OCI-M1 (cell line): ENCODE data around the gene SNORC.

Experiments used
- DNase-seq: peaks from one replicate; lab custom pipeline; 2025; lab: John Stamatoyannopoulos, UW

The SNORC gene

DNA sequence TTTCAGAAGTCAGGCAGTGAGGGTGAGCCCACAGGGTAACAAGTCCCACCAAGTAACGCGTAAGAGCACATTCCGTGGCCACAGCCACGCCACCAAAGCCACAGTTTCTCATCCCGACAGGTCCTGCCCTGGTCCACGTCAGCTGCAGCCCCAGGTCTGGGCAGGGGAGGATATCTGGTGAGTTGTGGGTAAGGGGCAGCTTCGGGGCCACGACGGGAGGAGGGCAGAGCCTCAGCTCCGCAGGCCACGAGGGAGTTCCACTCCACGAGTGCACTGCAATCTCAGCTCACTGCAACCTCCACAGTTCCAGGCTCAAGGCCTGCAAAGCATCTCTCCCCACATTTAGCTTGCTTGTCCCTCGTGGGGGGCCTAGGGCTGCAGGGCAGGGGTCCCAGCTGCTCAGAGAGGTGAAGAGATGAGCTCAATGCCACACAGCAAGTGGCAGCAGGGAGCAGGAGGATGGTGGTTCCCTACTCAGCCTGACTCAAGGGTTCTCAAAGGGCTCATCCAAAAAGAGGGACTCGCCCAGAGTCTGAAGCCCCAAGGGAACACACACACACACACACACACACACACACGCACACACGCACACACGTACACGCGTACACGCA is 12.5 kb downstream of the SNORC start:
- no peak for DNase-seq

DNA sequence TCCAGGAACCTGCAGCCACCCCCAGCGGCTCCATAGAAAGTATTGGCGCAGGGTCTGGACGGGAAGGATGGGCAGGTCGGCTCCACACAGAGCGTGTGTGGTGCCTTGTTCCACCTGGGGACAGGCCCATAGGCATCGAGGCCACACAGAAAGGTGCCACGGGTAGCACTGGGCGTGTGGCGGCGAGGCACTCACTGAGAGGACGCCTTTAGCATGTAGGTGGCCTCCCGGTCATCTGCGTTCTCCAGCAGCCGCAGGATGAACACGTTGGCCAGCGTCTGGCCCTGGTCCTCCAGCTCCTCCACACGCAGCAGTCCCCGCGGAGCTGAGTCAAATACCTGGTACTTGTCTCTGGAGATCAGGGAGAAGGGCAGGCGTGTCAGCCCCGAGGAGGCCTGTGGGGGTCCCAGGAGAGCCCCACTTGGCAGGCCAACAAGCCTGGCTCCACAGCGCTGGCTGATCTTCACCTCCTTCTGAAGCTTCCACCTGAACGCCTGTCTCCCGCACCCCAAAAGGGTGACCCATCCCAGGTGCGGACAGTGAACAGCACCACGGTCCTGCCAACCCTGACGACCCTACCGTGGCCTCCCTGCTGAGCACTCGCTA is 13.2 kb downstream of the SNORC start:
- DNase-seq, result no peak

DNA sequence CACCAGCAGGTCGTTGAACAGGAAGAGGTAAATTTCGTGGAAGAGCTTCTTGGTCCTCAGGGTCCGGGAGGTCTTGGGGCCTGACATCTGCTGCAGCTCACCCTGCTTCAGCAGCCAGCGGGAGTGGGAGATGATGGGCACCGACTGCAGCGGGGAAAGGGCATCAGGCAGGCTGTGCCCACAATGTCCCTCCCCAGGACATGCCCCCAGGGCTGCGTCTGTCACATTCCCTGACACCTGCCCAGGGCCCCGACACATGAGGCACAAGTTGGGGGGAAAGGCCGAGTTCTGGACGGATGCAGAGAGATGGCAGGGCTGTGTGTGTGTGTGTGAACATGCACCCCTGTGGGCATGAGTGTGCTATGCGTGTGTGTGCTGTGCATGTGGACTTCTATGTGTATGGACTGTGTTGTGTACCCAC is 13.9 kb downstream of the SNORC start:
- DNase-seq, result no peak

DNA sequence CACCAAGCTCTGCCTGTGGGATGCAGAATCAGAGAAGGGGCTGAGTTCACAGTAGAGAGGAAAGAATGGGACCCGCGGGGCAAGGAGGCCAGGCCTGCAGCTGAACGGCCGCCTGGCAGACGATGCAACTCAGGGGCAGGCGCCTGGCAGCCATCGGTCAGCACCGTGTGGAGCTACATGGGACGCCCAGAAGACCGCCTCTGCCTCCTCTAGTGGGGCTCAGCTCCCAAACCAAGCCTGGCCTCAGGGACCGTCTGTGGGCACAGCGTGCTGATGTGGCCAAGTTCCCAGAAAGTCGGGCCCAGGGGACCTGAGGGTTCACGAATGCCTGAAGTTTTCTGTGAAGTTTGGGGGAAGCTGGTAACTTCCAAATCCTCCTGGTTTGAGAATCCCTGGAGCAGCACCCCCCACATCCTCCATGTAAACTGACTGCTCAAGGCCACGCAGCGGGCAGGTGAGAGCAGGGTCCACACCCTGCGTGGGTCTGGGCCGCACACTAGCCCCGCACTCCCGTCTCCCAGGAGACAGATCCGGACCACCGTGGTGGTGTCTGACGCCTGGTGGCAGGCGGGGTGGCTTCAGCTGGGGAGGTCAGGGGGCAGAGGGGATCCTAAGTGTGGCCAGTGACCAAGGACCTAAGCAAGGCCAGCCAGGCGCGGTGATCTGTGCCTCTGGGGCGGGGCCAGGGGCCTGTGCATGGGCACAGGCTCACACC is 14.6 kb downstream of the SNORC start:
- DNase-seq, result no peak

DNA sequence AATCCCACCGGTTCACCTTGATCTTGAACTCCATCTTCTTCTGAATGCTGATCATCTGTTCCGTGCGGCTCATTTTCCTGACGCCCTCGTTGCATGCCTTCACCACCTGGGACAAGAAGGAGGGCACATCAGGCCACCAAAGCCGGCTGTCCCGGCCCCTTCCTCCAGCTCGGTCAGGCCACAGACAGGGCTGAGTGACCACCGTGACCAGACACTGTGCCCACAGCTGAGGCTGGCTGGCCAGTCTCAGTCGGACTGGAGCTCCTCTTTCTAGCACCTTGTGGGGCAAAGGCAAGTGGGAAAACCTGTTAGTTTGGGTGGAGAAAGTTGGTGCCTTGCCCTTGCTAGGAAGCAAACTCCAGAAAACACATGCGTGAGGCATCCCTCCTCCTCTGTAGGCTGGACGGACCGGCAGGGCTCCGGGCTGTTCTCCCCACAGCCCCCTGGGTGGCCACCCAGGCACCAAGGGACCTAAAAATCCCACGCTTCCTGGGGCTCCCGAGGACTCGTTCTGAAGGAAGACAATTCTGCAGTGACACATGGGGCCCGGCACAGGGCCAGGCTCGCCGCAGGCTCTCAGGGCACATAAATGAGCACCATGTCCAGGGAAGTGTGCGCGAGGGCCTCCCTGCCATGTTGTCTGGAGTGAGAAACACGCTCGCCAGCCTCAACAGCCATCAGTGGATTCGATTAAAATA is 15.3 kb downstream of the SNORC start:
- no peak for DNase-seq

DNA sequence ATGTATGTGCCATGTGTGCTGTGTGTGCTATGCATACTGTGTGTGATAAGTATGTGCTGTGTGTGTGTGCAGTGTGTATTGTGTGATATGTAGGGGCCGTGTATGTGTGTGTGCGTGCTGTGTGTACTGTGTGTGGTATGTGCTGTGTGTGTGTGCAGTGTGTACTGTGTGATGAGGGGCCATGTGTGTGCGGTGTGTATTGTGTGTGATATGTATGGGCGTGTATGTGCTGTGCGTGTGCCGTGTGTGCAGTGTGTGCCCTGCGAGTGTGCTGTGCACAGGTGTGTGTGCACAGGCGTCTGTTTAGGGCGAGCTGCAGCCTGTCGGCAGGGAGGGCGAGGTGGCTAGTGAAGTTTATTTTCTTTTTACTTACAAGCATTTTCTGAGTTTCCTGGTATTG is 16.1 kb downstream of the SNORC start:
- no peak for DNase-seq

- DNase-seq, result no peak
These were observed 16.6 kb downstream of the SNORC start for GRCh38 chr2:232886632-232887031.

- no peak for DNase-seq
These were observed 17.2 kb downstream of the SNORC start for GRCh38 chr2:232887171-232887850.

- no peak for DNase-seq
These were observed 18.2 kb downstream of the SNORC start for GRCh38 chr2:232888099-232888836.

DNA sequence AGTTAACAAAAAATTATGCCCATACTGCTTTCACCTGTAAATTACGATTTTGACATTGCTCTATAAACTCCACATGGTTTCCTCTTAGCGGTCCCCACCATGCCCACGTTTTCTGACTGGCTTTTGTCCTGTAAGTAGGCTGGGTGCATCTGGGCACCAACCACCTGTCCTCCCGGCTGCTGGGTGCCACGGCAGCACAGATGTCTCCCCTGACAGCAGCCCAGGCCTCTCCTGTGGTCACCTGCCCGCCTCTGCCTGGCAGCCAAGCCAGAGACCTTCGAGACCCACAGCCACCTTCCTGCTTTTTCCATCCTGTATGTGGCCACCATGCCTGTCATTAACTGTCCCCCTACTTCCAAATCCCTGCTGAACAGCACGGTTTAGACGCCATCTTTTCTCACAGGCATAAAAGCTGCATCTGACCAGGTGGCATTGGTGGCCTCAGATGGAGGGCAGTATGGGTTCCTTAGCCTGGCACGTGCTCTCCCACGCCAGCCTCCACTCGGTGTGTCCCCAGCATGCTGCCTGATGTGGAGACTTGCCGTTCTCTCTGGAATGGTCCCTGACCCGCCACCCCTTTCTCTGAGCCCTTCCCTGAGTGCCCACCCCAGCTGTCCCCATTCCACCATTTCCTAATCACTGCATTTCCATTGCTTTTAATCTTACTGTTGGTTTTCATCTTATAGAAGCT is 18.9 kb downstream of the SNORC start:
- DNase-seq, result no peak

DNA sequence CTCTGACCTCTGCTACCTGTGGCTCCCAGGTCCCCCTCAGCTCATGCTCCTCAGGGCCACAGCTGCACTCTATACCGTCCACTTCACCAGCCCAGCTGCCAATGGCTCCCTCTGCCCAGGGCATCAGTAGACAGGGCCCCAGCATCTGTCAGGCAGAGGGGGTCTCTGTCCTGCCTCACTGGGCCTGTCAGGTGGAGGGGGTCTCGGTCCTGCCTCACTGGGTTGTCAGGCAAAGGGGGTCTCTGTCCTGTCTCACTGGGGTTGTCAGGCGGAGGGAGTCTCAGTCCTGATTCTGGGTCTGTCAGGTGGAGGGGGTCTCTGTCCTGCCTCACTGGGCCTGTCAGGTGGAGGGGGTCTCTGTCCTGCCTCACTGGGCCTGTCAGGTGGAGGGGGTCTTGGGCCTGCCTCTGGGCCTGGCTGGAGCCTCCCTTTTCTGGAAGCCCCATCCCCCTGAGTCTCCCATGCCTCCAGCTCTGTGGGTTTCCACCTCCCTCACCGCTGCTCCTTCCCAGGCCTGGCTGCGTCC is 19.9 kb downstream of the SNORC start:
- no peak for DNase-seq

DNA sequence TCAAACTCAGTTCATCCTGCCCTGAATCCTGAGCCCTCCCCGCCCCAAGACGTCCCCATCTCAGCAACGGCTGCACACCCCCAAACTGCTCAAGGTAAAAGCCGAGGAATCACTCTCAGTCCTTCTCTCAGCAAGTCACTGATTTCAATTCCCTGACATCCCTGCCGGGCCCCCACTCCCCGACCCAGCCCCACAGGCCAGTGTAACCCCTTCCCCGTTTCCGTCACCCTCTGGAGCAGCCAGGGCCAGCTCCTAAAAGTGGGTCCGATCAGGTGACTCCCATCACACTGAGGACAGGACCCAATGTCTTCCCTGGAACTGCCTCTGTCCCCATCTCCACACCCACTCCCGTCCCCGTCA is 20.5 kb downstream of the SNORC start:
- DNase-seq, result no peak

GRCh38 chr2:232890896-232891601 is 21.0 kb downstream of the SNORC start:
- DNase-seq, result peak; percentile 38

GRCh38 chr2:232891621-232892071 is 21.6 kb downstream of the SNORC start:
- no peak for DNase-seq

- DNase-seq, result no peak
These were observed 22.2 kb downstream of the SNORC start for GRCh38 chr2:232892221-232892620.

DNA sequence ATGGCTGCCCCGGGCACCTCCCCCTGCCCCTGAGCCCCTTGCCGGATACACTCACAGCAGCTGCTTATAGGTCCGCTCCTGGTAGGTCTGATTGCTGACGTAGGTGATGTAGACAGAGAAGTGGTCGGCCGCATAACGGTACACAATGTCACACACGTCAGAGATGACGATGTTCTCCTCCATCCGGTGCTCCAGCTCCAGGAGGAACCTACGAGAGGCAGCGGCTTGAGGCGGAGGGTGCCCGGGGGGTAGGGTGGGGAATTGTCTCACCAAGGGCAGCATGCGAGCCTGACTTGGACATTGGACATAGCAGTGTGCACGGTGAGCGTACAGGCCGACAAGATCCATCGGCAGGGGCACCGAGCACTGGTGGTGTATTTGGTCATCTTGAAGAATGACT is 22.8 kb downstream of the SNORC start:
- no peak for DNase-seq

DNA sequence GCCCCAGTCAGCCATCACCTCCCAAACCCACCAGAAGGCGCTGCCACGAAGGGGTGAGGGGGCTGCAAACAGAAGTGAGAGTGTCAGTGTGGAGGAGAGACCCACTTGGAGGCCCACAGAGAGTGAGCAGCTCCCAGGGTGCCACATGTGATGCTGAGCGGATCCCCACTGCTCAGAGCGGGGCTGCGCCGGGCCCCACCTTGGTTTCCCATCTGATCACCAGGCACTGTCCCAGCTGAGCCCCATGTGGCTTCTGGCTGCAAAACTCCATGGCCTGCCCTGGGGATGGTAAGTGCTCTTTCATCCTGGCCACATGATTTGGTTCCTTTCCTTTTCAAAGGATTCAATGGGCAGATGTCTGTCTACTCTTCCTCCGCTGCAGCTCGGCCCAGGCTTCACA is 23.8 kb downstream of the SNORC start:
- DNase-seq, result no peak

DNA sequence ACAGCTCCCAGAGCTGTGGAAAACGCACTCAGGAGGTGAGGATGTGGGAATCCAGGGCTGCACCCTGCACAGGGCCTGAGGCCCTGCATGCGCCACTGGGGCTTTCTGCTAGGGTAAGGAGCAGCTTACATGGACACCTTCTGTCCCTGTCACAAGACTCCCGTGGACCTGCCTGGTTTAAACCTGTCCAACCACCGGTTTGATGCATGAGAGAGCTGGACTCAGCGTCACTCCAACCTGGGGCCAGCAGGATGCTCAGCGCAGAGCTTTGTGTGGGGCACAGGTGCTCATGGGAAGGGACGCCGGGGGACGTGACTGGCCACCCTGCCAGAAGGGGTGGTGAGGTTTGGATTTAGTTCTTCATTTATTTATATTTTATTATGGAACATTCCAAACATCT is 24.2 kb downstream of the SNORC start:
- no peak for DNase-seq

- DNase-seq, result no peak
These were observed 24.7 kb downstream of the SNORC start for GRCh38 chr2:232894746-232895145.

DNA sequence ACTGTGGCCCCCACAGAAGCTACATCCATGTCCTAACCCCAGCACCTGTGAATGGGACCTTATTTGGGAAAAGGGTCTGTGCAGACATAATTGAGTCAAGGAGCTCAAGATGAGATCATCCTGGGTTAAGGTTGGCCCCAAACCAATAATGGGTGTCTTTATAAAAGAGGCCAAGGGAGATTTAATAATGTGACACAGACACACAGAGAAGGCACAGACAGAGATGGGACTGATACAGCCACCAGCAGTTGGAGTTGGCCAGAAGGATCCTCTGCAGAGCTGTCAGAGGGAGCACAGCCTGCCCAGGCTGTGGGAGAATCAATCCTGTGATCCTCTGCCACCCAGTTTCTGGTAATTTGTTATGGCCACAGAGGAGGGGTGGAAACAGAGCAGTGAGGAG is 26.0 kb downstream of the SNORC start:
- no peak for DNase-seq
